ENCODE results near the gene ATP6V1C2.

The ATP6V1C2 gene

DNA sequence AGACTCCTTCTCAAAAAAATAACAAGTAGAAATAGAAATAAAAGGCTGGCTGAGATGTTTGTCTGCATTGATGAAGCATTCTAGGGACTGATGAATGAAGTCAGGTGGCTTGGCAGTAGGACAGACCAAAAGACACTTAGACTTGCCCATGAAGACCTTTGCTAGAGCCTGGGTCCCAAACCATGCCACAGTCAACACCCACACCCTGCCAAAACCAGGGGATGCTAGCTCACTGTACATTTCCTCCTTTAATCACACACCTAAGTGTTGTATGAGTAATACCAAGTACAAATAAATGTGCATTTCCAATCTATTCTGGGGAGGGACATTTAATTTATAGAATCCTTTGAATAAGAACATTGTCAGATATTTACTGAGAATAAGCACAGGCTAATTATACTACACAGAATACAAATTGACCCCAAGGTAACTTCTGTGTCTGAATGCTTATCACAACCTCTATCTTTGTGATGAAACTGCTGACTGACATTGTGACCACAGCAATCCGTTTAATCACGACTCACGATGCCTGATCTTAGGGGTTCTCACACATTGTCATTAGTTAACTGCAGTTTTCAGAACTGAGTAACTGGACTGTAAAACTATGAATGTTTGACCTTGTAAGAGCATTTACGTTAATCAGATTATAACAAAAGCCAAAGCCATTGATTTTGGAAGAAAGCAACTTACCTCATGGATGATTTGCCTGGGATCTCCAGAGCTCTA, 21.2 kb upstream of the ATP6V1C2 start:
- Histone ChIP-seq H2AFZ (ENCODE audit: low read length) (no peak overlapping the region), H3K18ac (ENCODE audit: low read length) (no peak overlapping the region), H3K27me3 (ENCODE audit: control insufficient read depth in 3 of 3, insufficient read depth in 3 of 3, low read depth in 1 of 3, low read length in 3 of 3) (no peaks in the 10 kb centered on the region), H3K36me3 (replicated peaks in 1 of 2; ENCODE audit: control insufficient read depth in 2 of 2, insufficient read depth in 2 of 2, low read length in 2 of 2) (no peaks in the 10 kb centered on the region), H2BK5ac (ENCODE audit: low read length) (no peak overlapping the region), H2AK5ac (ENCODE audit: low read depth, low read length) (no peak overlapping the region), H3K23ac (ENCODE audit: low read depth, low read length, poor library complexity) (no peak overlapping the region), H3K4me2 (ENCODE audit: insufficient read depth, low read length, poor library complexity, severe bottlenecking) (no peak overlapping the region), H3K4me3 (ENCODE audit: low read length in 2 of 2) (no peak overlapping the region), H2BK15ac (ENCODE audit: low read length) (no peak overlapping the region), H3K27ac (replicated peaks; ENCODE audit: low read length) (no peak overlapping the region), H3K4me1 (ENCODE audit: control insufficient read depth in 2 of 2, insufficient read depth in 1 of 2, low read depth in 1 of 2, low read length in 2 of 2) (no peaks in the 10 kb centered on the region), H3K14ac (ENCODE audit: low read length) (no peak overlapping the region), H3K9me3 (replicated peaks in 1 of 2; ENCODE audit: control insufficient read depth in 2 of 2, insufficient read depth in 1 of 2, low read depth in 1 of 2, low read length in 2 of 2) (no peaks in the 10 kb centered on the region), H3K79me1 (ENCODE audit: low read depth, low read length) (no peaks in the 10 kb centered on the region), H4K8ac (ENCODE audit: low read depth, low read length) (no peak overlapping the region), H2BK12ac (ENCODE audit: low read length) (no peak overlapping the region), H3K4ac (ENCODE audit: low read length) (no peak overlapping the region), H2BK120ac (ENCODE audit: low read depth, low read length) (no peak overlapping the region), H4K91ac (ENCODE audit: low read depth, low read length, poor library complexity) (no peak overlapping the region), H3K9ac (ENCODE audit: low read depth, low read length, poor library complexity) (no peak overlapping the region)
- no CpG with 5 or more reads among the region's 4 CpGs for WGBS, 2 donors (ENCODE audit: extremely low coverage in 2 of 2, insufficient read length in 2 of 2, insufficient replicate concordance in 1 of 2)
- no peak for DNase-seq (ENCODE audit: low spot score)

DNA sequence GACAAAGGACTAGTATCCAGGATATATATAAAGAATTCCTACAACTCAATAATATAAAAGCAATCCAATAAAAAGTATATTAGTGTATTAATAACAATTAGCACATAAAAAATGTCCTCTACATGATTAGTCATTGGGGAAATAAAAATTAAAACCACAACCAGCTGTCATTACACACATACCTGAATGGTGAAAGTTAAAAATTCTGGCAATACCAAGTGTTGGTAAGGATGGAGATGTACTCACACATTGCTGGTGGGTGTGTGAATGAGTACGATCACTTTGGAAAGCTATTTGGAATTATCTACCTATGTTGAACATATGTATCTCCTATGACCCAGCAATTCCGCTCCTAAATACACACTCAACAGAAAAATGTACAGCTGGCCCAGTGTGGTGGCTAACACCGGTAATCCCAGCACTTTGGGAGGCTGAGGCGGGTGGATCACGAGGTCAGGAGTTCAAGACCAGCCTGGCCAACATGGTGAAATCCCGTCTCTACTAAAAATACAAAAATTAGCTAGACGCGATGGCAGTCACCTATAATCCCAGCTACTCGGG, 17.3 kb upstream of the ATP6V1C2 start:
- no CpG with 5 or more reads among the region's 9 CpGs for WGBS, 2 donors (ENCODE audit: extremely low coverage in 2 of 2, insufficient read length in 2 of 2, insufficient replicate concordance in 1 of 2)

DNA sequence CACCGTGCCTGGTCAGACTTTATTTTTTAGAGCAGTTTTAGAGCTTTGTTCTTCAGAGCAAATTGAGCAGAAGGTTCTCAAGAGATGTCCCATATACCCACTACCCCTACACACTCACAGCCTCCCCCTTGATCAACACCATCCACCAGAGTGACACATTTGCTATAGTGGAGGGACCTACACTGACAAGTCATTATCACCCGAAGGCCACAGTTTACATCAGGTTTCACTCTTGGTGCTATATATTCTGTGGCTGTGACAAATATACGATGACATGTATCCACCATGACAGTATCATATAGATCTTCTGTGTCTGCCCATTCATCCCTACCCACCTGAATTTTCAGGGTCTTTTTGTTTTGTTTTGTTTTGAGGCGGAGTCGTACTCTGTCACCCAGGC, 15.4 kb upstream of the ATP6V1C2 start:
- H2BK15ac ChIP-seq (ENCODE audit: low read length): no peak overlapping the region
- H3K9me3 ChIP-seq (replicated peaks in 1 of 2; ENCODE audit: control insufficient read depth in 2 of 2, insufficient read depth in 1 of 2, low read depth in 1 of 2, low read length in 2 of 2): no peaks in the 10 kb centered on the region
- no peak overlapping the region for H3K23ac ChIP-seq (ENCODE audit: low read depth, low read length, poor library complexity)
- no peak overlapping the region for H2BK120ac ChIP-seq (ENCODE audit: low read depth, low read length)
- H3K9ac ChIP-seq (ENCODE audit: low read depth, low read length, poor library complexity): no peak overlapping the region
- H2BK5ac ChIP-seq (ENCODE audit: low read length): no peak overlapping the region
- no peak for DNase-seq (ENCODE audit: low spot score)
- H3K18ac ChIP-seq (ENCODE audit: low read length): no peak overlapping the region
- no peaks in the 10 kb centered on the region for H3K4me1 ChIP-seq (ENCODE audit: control insufficient read depth in 2 of 2, insufficient read depth in 1 of 2, low read depth in 1 of 2, low read length in 2 of 2)
- no peak overlapping the region for H3K4ac ChIP-seq (ENCODE audit: low read length)
- H3K4me2 ChIP-seq (ENCODE audit: insufficient read depth, low read length, poor library complexity, severe bottlenecking): no peak overlapping the region
- H3K79me1 ChIP-seq (ENCODE audit: low read depth, low read length): no peaks in the 10 kb centered on the region
- H4K8ac ChIP-seq (ENCODE audit: low read depth, low read length): no peak overlapping the region
- no peak overlapping the region for H3K27ac ChIP-seq (replicated peaks; ENCODE audit: low read length)
- H3K4me3 ChIP-seq (ENCODE audit: low read length in 2 of 2): no peak overlapping the region
- H2BK12ac ChIP-seq (ENCODE audit: low read length): no peak overlapping the region
- H2AFZ ChIP-seq (ENCODE audit: low read length): no peak overlapping the region
- no peak overlapping the region for H4K91ac ChIP-seq (ENCODE audit: low read depth, low read length, poor library complexity)
- no peak overlapping the region for H2AK5ac ChIP-seq (ENCODE audit: low read depth, low read length)
- H3K27me3 ChIP-seq (ENCODE audit: control insufficient read depth in 3 of 3, insufficient read depth in 3 of 3, low read depth in 1 of 3, low read length in 3 of 3): peaks cover 0 to 13% (median 0%) of the 10 kb centered on the region in 3 experiments
- H3K14ac ChIP-seq (ENCODE audit: low read length): no peak overlapping the region
- H3K36me3 ChIP-seq (replicated peaks in 1 of 2; ENCODE audit: control insufficient read depth in 2 of 2, insufficient read depth in 2 of 2, low read length in 2 of 2): no peaks in the 10 kb centered on the region
- WGBS, 2 donors (ENCODE audit: extremely low coverage in 2 of 2, insufficient read length in 2 of 2, insufficient replicate concordance in 1 of 2): no CpG with 5 or more reads among the region's 5 CpGs

More for the DNA sequence above, 17.3 kb upstream of the ATP6V1C2 start:
- Histone ChIP-seq H2BK15ac (ENCODE audit: low read length) (no peak overlapping the region), H4K91ac (ENCODE audit: low read depth, low read length, poor library complexity) (no peak overlapping the region), H2AK5ac (ENCODE audit: low read depth, low read length) (no peak overlapping the region), H2BK120ac (ENCODE audit: low read depth, low read length) (no peak overlapping the region), H4K8ac (ENCODE audit: low read depth, low read length) (no peak overlapping the region), H3K4me2 (ENCODE audit: insufficient read depth, low read length, poor library complexity, severe bottlenecking) (no peak overlapping the region), H3K4ac (ENCODE audit: low read length) (no peak overlapping the region), H2BK5ac (ENCODE audit: low read length) (no peak overlapping the region), H3K18ac (ENCODE audit: low read length) (no peak overlapping the region), H3K9me3 (replicated peaks in 1 of 2; ENCODE audit: control insufficient read depth in 2 of 2, insufficient read depth in 1 of 2, low read depth in 1 of 2, low read length in 2 of 2) (no peaks in the 10 kb centered on the region), H3K14ac (ENCODE audit: low read length) (no peak overlapping the region), H3K9ac (ENCODE audit: low read depth, low read length, poor library complexity) (no peak overlapping the region), H3K79me1 (ENCODE audit: low read depth, low read length) (no peaks in the 10 kb centered on the region), H3K23ac (ENCODE audit: low read depth, low read length, poor library complexity) (no peak overlapping the region), H3K4me3 (ENCODE audit: low read length in 2 of 2) (no peak overlapping the region), H2BK12ac (ENCODE audit: low read length) (no peak overlapping the region), H3K27me3 (ENCODE audit: control insufficient read depth in 3 of 3, insufficient read depth in 3 of 3, low read depth in 1 of 3, low read length in 3 of 3) (peaks cover 0 to 7% (median 0%) of the 10 kb centered on the region in 3 experiments), H3K36me3 (replicated peaks in 1 of 2; ENCODE audit: control insufficient read depth in 2 of 2, insufficient read depth in 2 of 2, low read length in 2 of 2) (no peaks in the 10 kb centered on the region), H2AFZ (ENCODE audit: low read length) (no peak overlapping the region), H3K4me1 (ENCODE audit: control insufficient read depth in 2 of 2, insufficient read depth in 1 of 2, low read depth in 1 of 2, low read length in 2 of 2) (no peaks in the 10 kb centered on the region), H3K27ac (replicated peaks; ENCODE audit: low read length) (no peak overlapping the region)
- no peak for DNase-seq (ENCODE audit: low spot score)

DNA sequence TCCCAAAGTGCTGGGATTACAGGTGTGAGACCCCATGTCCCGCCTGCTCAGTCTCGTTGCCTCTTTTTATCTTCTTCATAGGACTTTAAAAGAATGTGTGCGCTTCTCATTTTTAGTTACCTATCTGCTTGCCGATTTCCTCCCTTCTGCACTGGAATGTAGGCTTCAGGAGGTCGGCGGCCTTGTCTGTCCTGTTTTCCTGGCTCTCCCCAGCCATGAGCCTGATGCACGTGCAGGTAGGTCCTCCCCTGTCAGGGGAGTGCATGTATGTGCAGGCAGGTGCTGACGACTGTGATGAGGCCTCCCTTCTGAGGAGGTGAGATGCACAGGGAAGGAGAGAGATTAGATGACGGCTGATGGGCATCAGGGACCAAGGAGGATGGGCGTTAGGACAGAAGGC, 13.6 kb upstream of the ATP6V1C2 start:
- no peaks in the 10 kb centered on the region for H3K36me3 ChIP-seq (replicated peaks in 1 of 2; ENCODE audit: control insufficient read depth in 2 of 2, insufficient read depth in 2 of 2, low read length in 2 of 2)

More for the DNA sequence above, 13.6 kb upstream of the ATP6V1C2 start:
- no peak overlapping the region for H3K4ac ChIP-seq (ENCODE audit: low read length)
- no peak overlapping the region for H2AFZ ChIP-seq (ENCODE audit: low read length)
- no peaks in the 10 kb centered on the region for H3K9me3 ChIP-seq (replicated peaks in 1 of 2; ENCODE audit: control insufficient read depth in 2 of 2, insufficient read depth in 1 of 2, low read depth in 1 of 2, low read length in 2 of 2)
- H3K27me3 ChIP-seq (ENCODE audit: control insufficient read depth in 3 of 3, insufficient read depth in 3 of 3, low read depth in 1 of 3, low read length in 3 of 3): peaks cover 0 to 16% (median 0%) of the 10 kb centered on the region in 3 experiments
- H3K4me1 ChIP-seq (ENCODE audit: control insufficient read depth in 2 of 2, insufficient read depth in 1 of 2, low read depth in 1 of 2, low read length in 2 of 2): peaks cover 0 to 2% of the 10 kb centered on the region in 2 donors
- no peaks in the 10 kb centered on the region for H3K79me1 ChIP-seq (ENCODE audit: low read depth, low read length)
- no peak overlapping the region for H3K4me2 ChIP-seq (ENCODE audit: insufficient read depth, low read length, poor library complexity, severe bottlenecking)
- H4K91ac ChIP-seq (ENCODE audit: low read depth, low read length, poor library complexity): no peak overlapping the region
- no peak overlapping the region for H2BK120ac ChIP-seq (ENCODE audit: low read depth, low read length)
- H3K23ac ChIP-seq (ENCODE audit: low read depth, low read length, poor library complexity): no peak overlapping the region
- no peak overlapping the region for H2AK5ac ChIP-seq (ENCODE audit: low read depth, low read length)
- H3K18ac ChIP-seq (ENCODE audit: low read length): peak overlapping the region; percentile 31
- H2BK15ac ChIP-seq (ENCODE audit: low read length): no peak overlapping the region
- peak overlapping the region; percentile 32 for H3K9ac ChIP-seq (ENCODE audit: low read depth, low read length, poor library complexity)
- H3K27ac ChIP-seq (replicated peaks; ENCODE audit: low read length): no peak overlapping the region
- H2BK5ac ChIP-seq (ENCODE audit: low read length): no peak overlapping the region
- DNase-seq (ENCODE audit: low spot score): no peak
- no peak overlapping the region for H2BK12ac ChIP-seq (ENCODE audit: low read length)
- WGBS, 2 donors (ENCODE audit: extremely low coverage in 2 of 2, insufficient read length in 2 of 2, insufficient replicate concordance in 1 of 2): no CpG with 5 or more reads among the region's 10 CpGs
- H4K8ac ChIP-seq (ENCODE audit: low read depth, low read length): no peak overlapping the region
- peak overlapping the region in 1 of 2 donors; percentile 50 for H3K4me3 ChIP-seq (ENCODE audit: low read length in 2 of 2)
- no peak overlapping the region for H3K14ac ChIP-seq (ENCODE audit: low read length)

All from neuronal stem cell (in vitro differentiated cells).